Testis (tissue), 3 donors: ENCODE measurements around the gene ICA1. TPM values are rescaled to one million over a fixed set of nuclear protein-coding genes. Genes with fewer than 3 reads are reported as not detected.
"Not testable (repeated sequence)": the region's sequence is repeated elsewhere in the genome, so short reads cannot be mapped to it uniquely, and the experiment has no call there.

Experiments
- DNase-seq: peaks from one replicate; pipeline ENCODE4 v3.0.0-alpha.2; 2019
- H3K27ac ChIP-seq, 2 donors: fragments of 200-600 bp; sonication (generic); one replicate each; pipeline ENCODE4 v1.5.1; 2019
- H3K27me3 ChIP-seq: fragments of 200-600 bp; sonication (generic); one replicate; pipeline ENCODE4 v1.5.1; 2019
- H3K36me3 ChIP-seq: fragments of 200-600 bp; sonication (generic); one replicate; pipeline ENCODE4 v1.5.1; 2017; ENCODE audit warnings: low read depth; ENCODE audit errors: missing control alignments
- H3K4me1 ChIP-seq: fragments of 200-600 bp; sonication (generic); one replicate; pipeline ENCODE4 v1.5.1; 2019
- H3K4me3 ChIP-seq, 2 donors: fragments of 200-600 bp; sonication (generic); one replicate each; pipeline ENCODE4 v1.5.1; 2017 to 2019
- H3K9me3 ChIP-seq: fragments of 200-600 bp; sonication (generic); one replicate; pipeline ENCODE4 v1.5.1; 2017
- CTCF ChIP-seq, 3 experiments: fragments of 450-650 bp in 2 of 3; fragments of 200-600 bp in 1 of 3; sonication (generic) in 1 of 3; IDR thresholded peaks; one replicate each; pipeline ENCODE4 v1.5.1; 2016 to 2019; ENCODE audit warnings: antibody characterized with exemption in 3 of 3, mild to moderate bottlenecking in 2 of 3, moderate library complexity in 1 of 3
- POLR2A ChIP-seq: fragments of 450-650 bp; IDR thresholded peaks from one replicate; pipeline ENCODE4 v1.6.1; 2017; ENCODE audit warnings: antibody characterized with exemption, mild to moderate bottlenecking, moderate library complexity
- WGBS, 2 donors: methylation state at CpG; one replicate each; pipeline ENCODE4 v1.1.5; 2018; 5-methylcytosine and 5-hydroxymethylcytosine counted together
- intact Hi-C: fragments of 100-400 bp; cut with DNase I; formaldehyde crosslinking; loops from one replicate; pipeline ENCODE4 v1.15.1; 2023; ENCODE audit warnings: low total_unique reads
- polyA plus RNA-seq: library from polyadenylated mRNA; stranded (reverse); fragments of 350-450 nt; fragmentation: Illumina TruSeq; extraction: RNeasy Lipid Tissue Mini Kit (QIAGEN cat#74804); gene quantifications from one replicate; pipeline ENCODE4 v1.2.3, GENCODE V29; 2014; ENCODE audit warnings: low read depth, low replicate concordance; ENCODE audit not compliant: insufficient read depth
- total RNA-seq, 2 donors: library from RNA; depleted of rRNA; stranded (reverse); fragments of >200 nt; gene quantifications; one replicate each; pipeline ENCODE4 v1.2.3, GENCODE V29; 2016

Gene ICA1
- total and polyA plus RNA-seq, 3 donors from 2014 or later = 33.6 to 90.3 (median 76.1) TPM

GRCh38 chr7:8251195-8251594, 10.8 kb downstream of the ICA1 start:
- intact Hi-C loops = no loop called here
- no peak overlapping the region for H3K4me3 ChIP-seq
- 88 to 89% methylated on average over 1 of the region's 1 CpG for WGBS, 2 donors
- DNase-seq = no peak
- TF ChIP-seq CTCF (IDR thresholded peaks at IDR 0.05) = no peak
- no peak for TF ChIP-seq POLR2A
- no peak overlapping the region for H3K27ac ChIP-seq
- no peaks in the 10 kb centered on the region for H3K36me3 ChIP-seq
- no peaks in the 10 kb centered on the region for H3K27me3 ChIP-seq
- no peaks in the 10 kb centered on the region for H3K9me3 ChIP-seq
- H3K4me1 ChIP-seq = no peaks in the 10 kb centered on the region

- Histone ChIP-seq H3K4me1 (no peaks in the 10 kb centered on the region), H3K4me3 (no peak overlapping the region), H3K27me3 (no peaks in the 10 kb centered on the region), H3K36me3 (no peaks in the 10 kb centered on the region), H3K27ac (no peak overlapping the region), H3K9me3 (no peaks in the 10 kb centered on the region)
- TF ChIP-seq POLR2A (no peak), CTCF (IDR thresholded peaks at IDR 0.05) (no peak)
- no peak for DNase-seq
- 88 to 96% methylated on average over 1 of the region's 1 CpG for WGBS, 2 donors
- intact Hi-C loops = no loop called here
Measured at GRCh38 chr7:8250547-8250946, 11.4 kb downstream of the ICA1 start.

- TF ChIP-seq CTCF (IDR thresholded peaks at IDR 0.05) (no peak), POLR2A (no peak)
- Histone ChIP-seq H3K4me1 (no peaks in the 10 kb centered on the region), H3K27me3 (no peaks in the 10 kb centered on the region), H3K27ac (no peak overlapping the region), H3K9me3 (no peaks in the 10 kb centered on the region), H3K4me3 (no peak overlapping the region), H3K36me3 (no peaks in the 10 kb centered on the region)
- intact Hi-C loops = no loop called here
- no peak for DNase-seq
- 84 to 88% methylated on average over 4 of the region's 4 CpGs for WGBS, 2 donors
Measured at GRCh38 chr7:8249121-8249520, 12.8 kb downstream of the ICA1 start.

GRCh38 chr7:8246020-8246419, 15.9 kb downstream of the ICA1 start:
- H3K4me1 ChIP-seq = no peaks in the 10 kb centered on the region
- no peaks in the 10 kb centered on the region for H3K27me3 ChIP-seq
- no peak overlapping the region for H3K4me3 ChIP-seq
- H3K27ac ChIP-seq = no peak overlapping the region
- intact Hi-C loops = no loop called here
- H3K9me3 ChIP-seq = no peaks in the 10 kb centered on the region
- no peak for DNase-seq
- WGBS, 2 donors = 95% methylated on average over 2 of the region's 2 CpGs
- TF ChIP-seq CTCF (IDR thresholded peaks at IDR 0.05) = no peak
- no peak for TF ChIP-seq POLR2A
- no peaks in the 10 kb centered on the region for H3K36me3 ChIP-seq

- intact Hi-C loops, H3K27me3 ChIP-seq, DNase-seq, H3K36me3 ChIP-seq, H3K27ac ChIP-seq, H3K4me1 ChIP-seq, H3K4me3 ChIP-seq, H3K9me3 ChIP-seq: not testable (repeated sequence)
- 82 to 86% methylated on average over 5 of the region's 5 CpGs for WGBS, 2 donors
Measured at GRCh38 chr7:8245032-8245431, 16.9 kb downstream of the ICA1 start.

- 76 to 87% methylated on average over 5 of the region's 5 CpGs for WGBS, 2 donors
- DNase-seq, H3K4me3 ChIP-seq, H3K9me3 ChIP-seq, H3K36me3 ChIP-seq, intact Hi-C loops, H3K27me3 ChIP-seq, H3K27ac ChIP-seq, H3K4me1 ChIP-seq: not testable (repeated sequence)
Measured at GRCh38 chr7:8243059-8243458, 18.9 kb downstream of the ICA1 start.

- H3K27me3 ChIP-seq, intact Hi-C loops, DNase-seq, H3K36me3 ChIP-seq, H3K4me1 ChIP-seq, H3K9me3 ChIP-seq, H3K27ac ChIP-seq, H3K4me3 ChIP-seq: not testable (repeated sequence)
- 51 to 77% methylated on average over 5 to 10 of the region's 10 CpGs for WGBS, 2 donors
Measured at GRCh38 chr7:8239702-8240362, 22.1 kb downstream of the ICA1 start.
